ENCODE results near the gene MACROD2.

- TF ChIP-seq, protein P1, sequence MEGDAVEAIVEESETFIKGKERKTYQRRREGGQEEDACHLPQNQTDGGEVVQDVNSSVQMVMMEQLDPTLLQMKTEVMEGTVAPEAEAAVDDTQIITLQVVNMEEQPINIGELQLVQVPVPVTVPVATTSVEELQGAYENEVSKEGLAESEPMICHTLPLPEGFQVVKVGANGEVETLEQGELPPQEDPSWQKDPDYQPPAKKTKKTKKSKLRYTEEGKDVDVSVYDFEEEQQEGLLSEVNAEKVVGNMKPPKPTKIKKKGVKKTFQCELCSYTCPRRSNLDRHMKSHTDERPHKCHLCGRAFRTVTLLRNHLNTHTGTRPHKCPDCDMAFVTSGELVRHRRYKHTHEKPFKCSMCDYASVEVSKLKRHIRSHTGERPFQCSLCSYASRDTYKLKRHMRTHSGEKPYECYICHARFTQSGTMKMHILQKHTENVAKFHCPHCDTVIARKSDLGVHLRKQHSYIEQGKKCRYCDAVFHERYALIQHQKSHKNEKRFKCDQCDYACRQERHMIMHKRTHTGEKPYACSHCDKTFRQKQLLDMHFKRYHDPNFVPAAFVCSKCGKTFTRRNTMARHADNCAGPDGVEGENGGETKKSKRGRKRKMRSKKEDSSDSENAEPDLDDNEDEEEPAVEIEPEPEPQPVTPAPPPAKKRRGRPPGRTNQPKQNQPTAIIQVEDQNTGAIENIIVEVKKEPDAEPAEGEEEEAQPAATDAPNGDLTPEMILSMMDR (IDR thresholded peaks at IDR 0.05): no peak
- TF ChIP-seq POLR2A (IDR thresholded peaks at IDR 0.05) (no peak), EP300 (IDR thresholded peaks at IDR 0.05) (no peak)
Observed at GRCh38 chr20:15949391-15949790, 1954.1 kb downstream of the MACROD2 start.

All from tibial nerve (tissue), 4 donors.